NOMO-1 treated with dmso at 0.1 percent for 144 hours (cell line): ENCODE results near the gene MRAS.
"Not testable (repeated sequence)": the region's sequence is repeated elsewhere in the genome, so short reads cannot be mapped to it uniquely, and the experiment has no call there.

Experiments
- DNase-seq: peaks from one replicate; lab custom pipeline; 2025; ENCODE audit not compliant: unreplicated experiment; lab: John Stamatoyannopoulos, UW

Gene MRAS

DNA sequence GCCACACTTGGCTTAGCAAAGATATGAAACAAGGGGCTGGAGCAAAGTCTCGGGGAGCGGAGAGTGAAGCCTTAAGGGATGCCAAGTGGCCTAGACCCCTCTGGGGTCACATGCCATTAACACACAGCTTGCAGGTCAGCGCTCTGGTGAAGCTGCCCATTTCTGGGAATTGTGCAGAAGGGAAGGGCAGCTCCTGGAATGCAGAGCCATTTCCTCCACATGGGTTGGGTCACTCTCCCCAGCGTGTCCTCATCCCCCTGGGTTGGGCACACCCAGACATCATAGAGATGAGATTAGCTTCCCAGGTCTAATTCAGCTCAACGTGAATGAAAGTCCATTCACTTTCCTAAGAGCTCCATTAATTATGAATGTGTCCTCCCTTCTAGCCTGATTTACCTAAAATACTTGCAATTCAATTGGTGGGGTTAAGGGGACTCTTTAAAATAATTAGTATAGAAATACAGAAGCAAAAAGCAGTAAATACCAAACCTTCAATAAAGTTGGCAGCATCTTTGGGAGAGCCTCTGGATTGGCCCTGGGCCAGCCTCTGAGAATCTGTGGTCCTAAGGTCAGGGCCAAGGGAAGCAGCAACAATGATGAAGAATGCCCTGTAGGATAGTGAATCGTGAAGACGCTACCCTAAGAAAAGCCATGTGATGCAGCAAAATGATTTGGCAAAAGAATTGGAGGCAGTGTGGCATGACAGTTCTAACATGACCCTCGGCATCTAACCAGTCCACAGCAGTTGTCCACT, 17.8 kb downstream of the MRAS start:
- DNase-seq: no peak

DNA sequence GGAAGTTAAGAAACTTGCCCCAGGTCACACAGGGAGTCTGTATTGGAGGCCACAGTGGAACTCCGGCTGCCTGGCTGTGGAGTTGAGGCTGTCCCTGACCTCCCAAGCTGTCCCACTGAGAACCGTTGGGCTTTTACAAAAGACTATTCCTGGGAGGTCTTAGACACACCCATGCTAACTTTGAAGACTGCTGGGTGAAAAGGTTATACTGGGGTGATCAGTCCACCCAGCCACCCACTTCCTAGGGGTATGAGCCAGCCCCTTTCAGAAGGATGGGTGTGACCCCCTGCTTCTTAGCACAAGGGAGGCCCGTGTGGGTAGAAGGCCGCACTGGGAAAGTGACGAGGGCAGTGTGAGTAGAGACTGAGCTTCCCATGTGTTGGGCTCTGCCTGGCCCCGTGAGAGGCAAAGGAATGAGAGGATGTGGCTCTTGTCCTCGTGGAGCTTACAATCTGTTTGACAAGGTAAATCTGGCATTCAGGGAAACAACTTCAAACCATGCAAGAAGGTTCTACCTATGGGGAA, 19.0 kb downstream of the MRAS start:
- DNase-seq: no peak

DNA sequence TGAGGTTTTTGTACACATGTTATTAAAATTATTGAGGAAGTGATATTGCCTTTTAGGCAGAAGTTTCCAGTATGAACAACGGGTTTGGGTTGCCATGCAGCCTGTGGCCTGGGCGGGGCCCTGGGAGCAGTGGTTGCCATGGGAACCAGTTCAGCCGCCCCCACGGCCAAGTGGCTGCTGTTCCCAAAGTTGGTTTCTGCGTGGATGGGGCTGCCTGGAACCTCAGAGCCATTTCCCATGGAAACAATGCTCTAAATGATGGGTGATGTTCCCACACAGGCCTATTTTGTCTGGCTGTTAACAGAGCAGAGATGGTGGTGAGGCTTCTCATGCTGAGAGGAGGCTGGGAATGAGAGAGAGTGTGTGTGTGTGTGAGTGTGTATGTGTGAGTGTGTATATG, 19.5 kb downstream of the MRAS start:
- DNase-seq: no peak

DNA sequence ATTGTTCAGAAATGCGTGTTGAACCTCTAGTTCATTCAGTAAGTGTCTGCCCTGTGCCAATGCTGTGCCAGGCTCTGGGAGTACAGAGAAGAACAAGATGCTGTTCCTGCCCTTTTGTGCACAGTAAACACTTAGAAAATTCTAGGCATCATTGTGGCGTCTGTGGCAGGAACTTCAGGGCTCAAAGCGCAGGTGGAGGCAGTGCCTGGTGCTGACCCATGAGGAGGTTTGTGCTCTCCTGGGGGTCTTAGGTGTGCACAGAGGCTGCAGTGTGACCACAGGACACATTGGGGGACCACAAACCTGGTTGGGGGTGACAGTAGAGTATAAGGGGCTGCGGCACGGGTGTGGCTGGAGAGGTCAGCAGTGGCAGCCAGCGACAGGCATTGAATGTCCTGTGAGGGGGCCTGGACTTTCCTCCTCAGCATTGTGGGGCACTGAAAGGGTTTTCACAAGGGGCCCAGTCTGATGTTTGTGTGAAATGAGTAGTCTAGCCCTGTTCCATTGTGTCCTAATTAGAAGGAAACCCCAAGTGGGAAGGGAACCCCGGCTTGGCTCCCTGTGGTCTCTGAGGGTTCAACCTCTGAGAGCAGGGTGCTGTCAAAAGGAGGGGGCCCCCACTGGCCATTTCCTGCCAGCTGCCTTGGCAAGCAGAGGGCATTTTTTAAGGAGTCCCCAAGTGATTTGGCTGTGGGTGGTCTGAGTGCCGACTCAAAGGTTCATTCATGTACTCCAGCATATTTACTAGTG, 20.9 kb downstream of the MRAS start:
- no peak for DNase-seq

DNA sequence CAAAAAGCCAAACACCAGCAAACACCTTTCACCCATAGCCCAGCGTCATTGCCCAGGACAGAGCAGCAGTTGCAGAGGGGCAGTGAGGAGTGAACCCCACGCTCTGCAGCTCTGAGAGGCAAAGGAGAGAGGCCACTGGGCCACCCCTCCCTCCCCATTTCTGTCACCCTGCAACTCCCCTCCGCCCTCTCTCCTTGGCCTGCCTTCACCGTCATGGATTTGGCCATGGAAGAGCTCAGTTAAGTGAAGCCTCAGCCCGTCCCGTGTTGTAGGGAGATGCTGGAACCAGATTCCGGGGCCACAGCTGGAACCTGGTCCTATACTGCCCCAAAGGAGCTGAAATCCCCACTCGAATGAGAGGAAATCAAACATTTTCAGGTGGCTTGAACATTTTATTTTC, 21.9 kb downstream of the MRAS start:
- DNase-seq: no peak

DNA sequence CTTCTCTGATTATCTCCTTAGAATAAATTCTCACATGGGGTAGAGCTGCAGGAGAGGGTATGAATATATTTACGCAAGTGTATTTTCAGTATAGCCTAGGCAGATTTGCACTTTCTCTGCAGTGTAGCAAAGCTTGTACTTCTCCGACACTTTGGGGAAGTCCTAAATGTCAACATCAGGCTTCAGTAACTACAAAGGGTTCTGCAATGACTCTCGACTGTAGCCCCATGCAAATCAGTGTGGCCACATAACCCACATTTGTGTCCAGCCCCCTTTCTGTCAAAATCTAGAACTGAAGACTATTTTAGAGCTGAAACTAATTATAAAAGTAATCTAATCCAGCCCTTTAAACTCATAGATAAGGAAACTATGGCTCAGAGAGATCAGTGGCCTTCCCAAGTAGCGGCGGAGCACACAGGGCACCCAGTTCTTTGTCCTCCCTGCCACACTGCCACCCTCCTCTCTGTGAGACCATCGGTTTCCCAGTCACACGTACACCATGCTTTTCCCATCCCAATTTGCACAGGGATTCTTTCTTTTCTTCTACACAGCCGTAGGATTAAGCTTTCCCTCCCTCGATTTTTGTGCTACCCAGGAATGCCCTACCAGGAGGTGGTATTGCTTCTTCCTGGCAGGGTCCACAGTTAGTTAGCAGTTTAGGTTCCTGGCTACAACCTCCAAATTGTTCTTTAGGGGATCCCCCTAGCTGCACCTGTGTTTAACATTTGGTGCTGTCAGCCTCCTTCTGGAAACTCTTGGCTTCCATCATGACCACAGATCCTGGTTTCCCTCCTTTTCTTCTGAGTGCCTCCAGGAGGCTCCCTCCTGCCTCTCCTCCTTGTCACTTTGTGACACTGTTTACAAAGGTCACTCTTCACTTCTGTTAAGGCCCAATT, 22.9 kb downstream of the MRAS start:
- peak; percentile 75 for DNase-seq

DNA sequence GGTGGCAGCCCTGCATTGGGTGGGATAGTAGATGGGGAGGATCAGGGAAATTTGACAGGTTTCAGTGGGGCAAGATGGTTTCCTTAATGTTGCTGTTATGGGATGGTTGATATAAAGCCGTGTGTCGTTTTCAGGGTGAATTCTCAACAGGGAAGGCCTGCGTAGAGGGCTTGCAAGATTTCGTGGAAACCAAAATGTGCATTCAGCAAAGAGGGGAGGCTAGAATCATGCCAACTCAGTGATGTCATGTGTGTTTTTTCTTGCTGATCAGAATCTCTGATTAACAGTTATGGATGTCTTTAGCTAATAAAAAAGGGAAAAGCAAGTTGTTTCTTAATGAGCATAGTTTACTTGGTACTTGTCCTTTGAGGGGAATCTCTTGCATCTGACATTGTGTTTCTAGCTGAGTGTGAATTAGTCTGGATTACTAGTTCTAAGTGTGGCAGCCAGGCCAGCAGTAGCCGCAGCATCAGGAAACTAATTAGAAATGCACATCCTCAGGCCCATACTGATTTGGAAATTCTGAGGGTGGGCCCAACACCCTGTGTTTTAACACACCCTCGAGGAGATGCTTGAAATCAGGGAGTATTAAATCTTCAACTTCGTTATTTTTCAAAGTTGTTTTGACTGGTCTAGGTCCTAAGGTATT, 24.8 kb downstream of the MRAS start:
- DNase-seq: no peak

DNA sequence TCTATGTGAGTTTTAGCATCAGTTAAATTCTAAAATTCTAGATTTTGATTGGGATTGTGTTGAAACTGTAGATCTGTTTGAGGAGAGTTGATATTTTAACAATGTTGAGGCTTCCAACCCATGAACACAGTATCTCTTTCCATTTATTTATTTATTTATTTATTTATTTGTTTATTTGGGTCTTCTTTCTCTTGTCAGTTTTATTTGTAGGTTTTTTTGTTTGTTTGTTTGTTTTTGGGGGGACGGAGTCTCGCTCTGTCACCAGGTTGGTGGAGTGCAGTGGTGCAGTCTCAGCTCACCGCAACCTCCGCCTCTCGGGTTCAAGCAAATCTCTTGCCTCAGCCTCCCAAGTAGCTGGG, 25.3 kb downstream of the MRAS start:
- DNase-seq: no peak

DNA sequence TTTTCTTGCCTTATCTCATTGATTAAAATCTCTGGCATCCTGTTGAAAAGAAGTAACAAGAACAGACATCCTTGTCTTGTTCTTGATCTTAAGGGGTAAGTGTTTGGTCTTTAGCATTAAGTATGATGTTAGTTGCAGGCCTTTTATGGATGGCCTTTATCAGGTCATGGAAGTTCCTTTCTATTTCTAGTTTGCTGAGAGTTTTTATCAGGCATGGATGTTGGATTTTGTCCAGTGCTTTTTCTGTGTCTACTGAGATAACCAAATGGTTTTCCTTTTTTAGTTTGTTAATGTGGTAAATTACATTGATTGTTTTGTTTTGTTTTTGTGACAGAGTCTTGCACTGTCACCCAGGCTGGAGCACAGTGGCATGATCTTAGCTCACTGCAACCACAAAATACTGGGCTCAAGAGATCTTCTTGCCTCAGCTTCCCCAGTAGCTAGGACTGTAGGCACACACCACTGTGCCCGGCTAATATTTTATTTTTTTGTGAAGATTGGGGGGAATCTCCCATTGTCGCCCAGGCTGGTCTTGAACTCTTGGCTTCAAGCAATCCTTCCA, 26.3 kb downstream of the MRAS start:
- no peak for DNase-seq

DNA sequence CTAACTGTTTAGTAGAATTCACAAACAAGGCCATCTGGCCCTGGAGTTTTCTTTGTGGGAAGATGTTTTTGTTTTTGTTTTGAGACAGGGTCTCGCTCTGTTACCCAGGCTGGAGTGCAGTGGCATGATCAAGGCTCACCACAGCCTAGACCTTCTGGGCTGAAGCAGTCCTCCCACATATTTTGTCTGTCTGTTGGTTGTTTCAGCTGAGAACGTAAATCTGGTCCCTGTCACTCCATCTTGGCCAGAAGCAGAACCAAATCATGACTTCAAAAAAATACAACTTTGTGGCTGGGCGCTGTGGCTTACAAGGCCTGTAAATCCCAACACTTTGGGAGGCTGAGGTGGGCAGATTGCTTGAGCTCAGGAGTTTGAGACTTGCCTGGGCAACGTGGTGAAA, 27.1 kb downstream of the MRAS start:
- DNase-seq: no peak

DNA sequence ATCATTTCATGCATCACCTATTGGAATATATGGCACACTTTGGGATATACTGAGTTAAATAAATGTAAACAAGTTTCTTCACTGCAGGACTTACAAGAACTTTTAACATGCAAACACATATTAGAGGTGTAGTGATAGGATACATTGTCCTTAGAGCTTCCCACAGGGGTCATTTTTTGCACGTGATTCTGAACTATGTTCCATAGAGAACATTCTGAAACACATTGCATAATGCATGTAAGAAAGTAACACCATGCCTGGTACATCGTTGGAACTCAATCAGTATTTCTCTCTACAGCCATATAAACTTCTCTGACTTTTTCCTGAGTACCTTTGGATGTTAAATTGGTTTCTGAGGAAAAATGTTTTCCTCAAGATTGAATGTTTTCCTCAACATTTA, 28.3 kb downstream of the MRAS start:
- no peak for DNase-seq

DNA sequence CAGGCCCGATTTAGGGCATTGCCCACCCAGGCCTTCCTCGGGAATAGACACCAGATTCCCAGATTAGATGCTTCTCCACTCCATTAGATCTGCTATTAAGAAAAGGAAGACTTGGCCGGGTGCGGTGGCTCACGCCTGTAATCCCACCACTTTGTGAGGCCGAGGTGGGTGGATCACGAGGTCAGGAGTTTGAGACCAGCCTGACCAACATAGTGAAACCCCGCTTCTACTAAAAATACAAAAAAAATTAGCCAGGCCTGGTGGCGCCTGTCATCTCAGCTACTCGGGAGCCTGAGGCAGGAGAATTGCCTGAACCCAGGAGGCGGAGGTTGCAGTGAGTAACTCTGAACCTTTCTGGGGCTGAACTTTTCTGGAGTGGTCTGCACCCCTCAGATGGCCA, 28.8 kb downstream of the MRAS start:
- not testable (repeated sequence) for DNase-seq

DNA sequence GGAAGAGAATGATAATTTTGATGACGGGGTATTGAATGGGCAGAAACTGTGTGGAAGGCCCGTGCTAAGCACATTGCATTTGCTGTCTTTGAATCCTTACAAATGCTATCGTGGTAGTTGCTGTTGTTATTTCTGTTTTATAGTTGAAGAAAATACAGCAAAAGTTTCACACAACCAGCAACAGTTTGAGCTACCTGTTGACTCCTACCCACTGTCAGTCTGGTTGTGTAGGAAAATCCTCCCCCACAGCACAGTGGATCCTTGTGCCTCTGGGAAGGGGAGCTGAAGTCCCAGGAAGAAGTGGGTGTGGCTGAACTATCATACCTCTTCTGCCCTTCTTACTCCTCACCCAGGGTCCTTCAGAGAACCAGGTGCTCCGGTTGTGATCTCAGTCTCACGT, 29.4 kb downstream of the MRAS start:
- DNase-seq: no peak

DNA sequence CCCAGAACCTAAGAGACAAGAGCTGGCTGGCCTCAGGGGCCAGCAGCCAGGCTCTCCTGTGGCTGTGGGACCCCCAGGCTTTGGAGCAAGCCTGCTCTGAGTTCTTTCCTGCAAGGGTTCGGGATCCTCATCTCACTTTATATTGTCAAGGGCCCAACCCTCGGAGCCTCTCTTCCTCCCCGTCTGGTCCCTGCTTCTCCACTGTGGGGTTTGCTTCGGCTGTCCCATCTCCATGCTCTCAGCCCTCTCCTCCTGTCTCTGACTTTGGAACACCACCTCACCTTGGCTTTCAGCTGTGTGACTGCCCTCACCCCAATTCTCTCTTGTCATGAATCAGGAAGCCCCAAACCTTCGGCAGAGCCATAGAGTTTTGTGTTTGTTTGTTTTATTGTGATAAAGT, 30.0 kb downstream of the MRAS start:
- no peak for DNase-seq

DNA sequence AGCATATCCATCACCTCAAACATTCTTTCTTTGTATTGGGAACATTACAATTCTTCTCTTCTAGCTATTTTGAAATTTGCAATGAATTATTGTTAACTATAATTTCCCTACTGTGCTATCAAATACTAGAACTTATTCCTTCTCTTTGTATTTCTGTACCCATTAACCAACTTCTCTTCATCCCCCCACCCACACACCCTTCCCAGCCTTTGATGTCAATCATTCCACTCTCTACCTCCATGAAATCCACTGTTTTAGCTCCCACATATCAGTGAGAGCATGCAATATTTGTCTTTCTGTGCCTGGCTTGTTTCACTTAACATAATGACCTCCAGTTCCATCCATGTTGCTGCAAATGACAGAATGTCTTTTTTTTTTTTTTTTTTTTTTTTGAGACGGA, 30.6 kb downstream of the MRAS start:
- no peak for DNase-seq

DNA sequence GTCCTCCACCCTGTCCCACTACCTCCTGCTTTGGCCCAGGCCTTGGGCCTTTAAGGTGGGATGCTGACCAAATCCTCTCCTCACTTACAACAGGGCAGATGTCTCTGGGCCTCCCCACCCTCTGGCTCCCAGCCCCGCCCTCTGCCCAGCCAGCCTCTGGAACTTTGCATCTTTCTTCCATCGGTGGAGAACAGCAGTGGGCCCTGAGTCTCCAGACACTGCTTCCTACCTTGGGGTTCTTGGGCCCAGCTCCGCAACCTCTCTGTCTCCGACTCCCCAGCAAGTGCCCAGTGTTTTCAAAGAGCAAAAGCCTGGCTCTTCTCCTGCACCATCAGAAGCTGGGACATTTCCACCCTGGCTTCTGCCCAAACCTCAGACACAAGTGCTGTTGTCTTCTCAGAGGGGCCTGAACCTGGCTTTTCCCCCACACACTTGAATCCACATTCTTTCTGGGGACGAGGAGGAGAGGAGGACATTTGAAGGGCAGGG, 33.1 kb downstream of the MRAS start:
- no peak for DNase-seq

DNA sequence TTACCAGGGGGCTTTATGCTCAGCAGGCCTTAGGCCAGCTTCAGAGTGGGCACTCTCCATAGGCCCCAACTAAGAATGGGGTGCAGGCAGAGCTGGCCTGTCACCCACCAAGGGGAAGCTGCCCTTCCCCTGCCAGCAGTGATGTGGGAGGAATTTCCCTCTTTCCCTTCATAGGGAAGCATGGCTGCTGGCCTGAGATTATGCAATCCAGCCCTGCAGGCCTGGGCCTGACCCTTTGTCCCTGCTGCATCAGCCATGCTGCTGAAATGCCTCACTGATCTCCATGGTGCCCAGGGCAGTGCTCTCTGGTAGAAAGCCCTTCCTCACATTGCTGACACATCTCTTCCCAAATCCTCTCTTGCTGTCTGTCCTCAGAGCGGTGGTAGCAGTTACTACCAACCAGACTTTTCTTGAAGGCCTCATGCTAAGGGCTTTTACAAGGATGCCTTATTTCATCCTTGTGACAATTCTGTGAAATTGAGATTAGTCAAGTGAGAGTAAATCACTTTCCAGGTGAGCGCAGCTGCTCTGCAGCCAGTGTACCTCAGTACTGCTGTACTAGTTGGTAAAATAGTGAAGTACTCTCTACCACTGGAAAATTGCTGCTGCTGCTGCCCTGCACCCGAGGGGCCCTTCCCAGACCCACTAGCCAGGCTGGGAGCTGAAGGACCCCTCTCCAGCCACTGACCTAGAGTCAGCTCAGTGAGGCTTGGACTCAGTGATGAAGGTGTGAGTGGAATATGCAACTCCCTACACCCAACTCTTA, 33.8 kb downstream of the MRAS start:
- DNase-seq: no peak

DNA sequence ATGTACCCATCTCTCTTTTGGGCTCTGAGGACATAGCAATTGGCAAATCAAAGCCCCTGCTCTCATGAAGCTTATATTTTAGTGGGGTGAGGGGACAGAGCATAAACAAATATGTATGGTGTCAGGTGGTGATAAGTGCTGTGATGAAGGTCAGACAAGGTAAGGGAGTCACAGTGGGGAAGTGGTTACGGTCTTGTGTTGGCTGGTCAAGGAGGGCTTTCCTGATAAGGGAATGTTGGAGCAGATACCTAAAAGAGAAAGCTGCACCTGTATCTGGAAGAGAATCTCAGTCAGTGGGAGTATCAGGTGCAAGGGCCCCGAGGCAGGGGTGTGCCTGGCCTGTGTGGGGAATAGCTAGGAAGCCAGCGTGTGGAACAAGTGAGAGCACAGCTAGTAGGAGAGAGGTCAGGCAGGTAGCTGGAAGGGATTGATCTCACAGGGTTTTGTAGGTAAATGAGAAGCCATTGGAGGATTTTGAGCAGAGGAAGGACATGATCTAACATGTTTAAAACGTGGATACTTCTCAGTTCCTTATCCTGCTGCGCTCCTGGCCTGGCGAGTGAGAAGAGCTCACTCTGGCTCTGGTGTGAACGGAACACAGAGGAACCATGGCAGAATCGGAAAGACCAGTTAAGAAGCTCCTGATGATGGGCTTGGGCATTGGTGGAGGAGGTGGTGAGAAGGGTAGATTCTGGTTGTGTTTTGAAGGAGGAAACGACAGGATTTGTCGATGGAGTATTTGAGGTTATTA, 35.5 kb downstream of the MRAS start:
- DNase-seq: no peak

DNA sequence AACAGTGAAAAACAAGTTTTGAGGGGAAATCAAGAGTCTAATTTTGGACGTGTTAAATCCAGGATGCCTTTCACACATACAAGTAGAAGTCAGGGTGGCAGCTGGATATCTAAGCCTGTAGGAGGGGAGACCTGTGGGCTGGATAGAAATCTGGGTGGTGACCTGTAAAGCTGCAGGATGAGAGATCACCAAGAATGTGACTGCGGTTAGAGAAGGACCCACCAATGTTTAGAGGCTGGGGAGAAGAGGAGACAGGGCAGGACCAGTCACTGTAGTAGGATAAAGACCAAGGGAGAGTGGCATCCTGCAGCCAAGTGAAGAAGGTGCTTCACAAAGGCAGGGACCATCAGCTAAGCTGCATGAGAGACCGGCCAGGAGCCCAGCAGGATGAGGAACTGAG, 36.2 kb downstream of the MRAS start:
- no peak for DNase-seq
